CD14-positive monocyte (primary cell): ENCODE measurements around the gene SYT7. TPM values are rescaled to one million over a fixed set of nuclear protein-coding genes. Genes with fewer than 3 reads are reported as not detected.

Experiments used
- DNase-seq, 3 donors: peaks; one replicate each; pipeline ENCODE4 v3.0.0-alpha.2; 2011 to 2022
- H2AFZ ChIP-seq: 2 replicates; pipeline ENCODE4 v1.6.0; 2012; ENCODE audit warnings: mild to moderate bottlenecking, low read depth, low read length, inconsistent platforms; ENCODE audit not compliant: insufficient read depth, poor library complexity, severe bottlenecking
- H3K27ac ChIP-seq, 2 donors: 1 replicate in 1 of 2; 2 replicates in 1 of 2; pipeline ENCODE4 v1.5.1; 2012 to 2013; ENCODE audit warnings: low read length in 2 of 2, control low read depth in 1 of 2, inconsistent platforms in 1 of 2, low read depth in 1 of 2, mild to moderate bottlenecking in 1 of 2
- H3K27me3 ChIP-seq, 2 donors: one replicate each; pipeline versions ENCODE4 v1.6.0 to v1.6.1; 2011 to 2013; ENCODE audit warnings: low read length in 2 of 2; ENCODE audit not compliant: control insufficient read depth in 2 of 2, insufficient read depth in 2 of 2
- H3K36me3 ChIP-seq, 2 donors: replicated peaks in 1 of 2; 1 replicate in 1 of 2; 2 replicates in 1 of 2; pipeline versions ENCODE4 v1.5.1 to v1.6.1; 2012 to 2013; ENCODE audit warnings: low read length in 2 of 2, control low read depth in 1 of 2, inconsistent platforms in 1 of 2, mild to moderate bottlenecking in 1 of 2; ENCODE audit not compliant: insufficient read depth in 2 of 2, control insufficient read depth in 1 of 2
- H3K4me1 ChIP-seq, 2 donors: 1 replicate in 1 of 2; 2 replicates in 1 of 2; pipeline versions ENCODE4 v1.5.1 to v1.6.1; 2012 to 2013; ENCODE audit warnings: low read length in 2 of 2, control low read depth in 1 of 2, inconsistent platforms in 1 of 2, mild to moderate bottlenecking in 1 of 2, moderate library complexity in 1 of 2; ENCODE audit not compliant: insufficient read depth in 2 of 2, control insufficient read depth in 1 of 2
- H3K4me2 ChIP-seq: replicated peaks from 2 replicates; pipeline ENCODE3; 2012; ENCODE audit warnings: low read length, moderate library complexity, mild to moderate bottlenecking; ENCODE audit not compliant: poor library complexity, severe bottlenecking; ENCODE audit errors: extremely low read depth
- H3K4me3 ChIP-seq, 3 experiments: fragments of 200-600 bp in 1 of 3; sonication (generic) in 1 of 3; replicated peaks in 1 of 3; 1 replicate in 2 of 3; 2 replicates in 1 of 3; pipeline ENCODE4 v1.5.1; 2011 to 2013; ENCODE audit warnings: low read length in 3 of 3, mild to moderate bottlenecking in 3 of 3, control low read depth in 2 of 3, low read depth in 2 of 3, inconsistent platforms in 1 of 3, moderate library complexity in 1 of 3
- H3K79me2 ChIP-seq: 2 replicates; pipeline ENCODE4 v1.6.0; 2012; ENCODE audit warnings: mild to moderate bottlenecking, control low read depth, inconsistent platforms, low read length, moderate library complexity; ENCODE audit not compliant: insufficient read depth
- H3K9ac ChIP-seq: 2 replicates; pipeline ENCODE4 v1.6.0; 2017; ENCODE audit warnings: low read length, mild to moderate bottlenecking; ENCODE audit not compliant: insufficient read depth, poor library complexity, severe bottlenecking
- H3K9me3 ChIP-seq, 2 donors: replicated peaks in 1 of 2; 1 replicate in 1 of 2; 2 replicates in 1 of 2; pipeline versions ENCODE4 v1.5.1 to v1.6.1; 2012 to 2013; ENCODE audit warnings: low read length in 2 of 2, control low read depth in 1 of 2; ENCODE audit not compliant: control insufficient read depth in 1 of 2, insufficient read depth in 1 of 2
- H4K20me1 ChIP-seq: 2 replicates; pipeline ENCODE4 v1.6.0; 2012; ENCODE audit warnings: mild to moderate bottlenecking, low read length, control low read depth, moderate library complexity; ENCODE audit not compliant: insufficient read depth
- H3K27ac Mint-ChIP-seq, 7 donors: one replicate each; pipeline ENCODE4 v1.8.0; 2020; ENCODE audit warnings: mild to moderate bottlenecking in 7 of 7, mixed read lengths in 7 of 7, moderate library complexity in 6 of 7, inconsistent platforms in 2 of 7
- H3K27me3 Mint-ChIP-seq, 3 donors: one replicate each; pipeline ENCODE4 v1.8.0; 2021 to 2022; ENCODE audit warnings: low read depth in 3 of 3, mild to moderate bottlenecking in 3 of 3, mixed read lengths in 3 of 3, moderate library complexity in 3 of 3, inconsistent platforms in 1 of 3
- H3K36me3 Mint-ChIP-seq, 2 donors: one replicate each; pipeline ENCODE4 v1.8.0; 2020; ENCODE audit warnings: mixed read lengths in 2 of 2, inconsistent platforms in 1 of 2, mild to moderate bottlenecking in 1 of 2
- H3K4me1 Mint-ChIP-seq: one replicate; pipeline ENCODE4 v1.8.0; 2020; ENCODE audit warnings: mild to moderate bottlenecking, mixed read lengths
- H3K4me3 Mint-ChIP-seq, 2 donors: one replicate each; pipeline ENCODE4 v1.8.0; 2020; ENCODE audit warnings: mild to moderate bottlenecking in 2 of 2, mixed read lengths in 2 of 2, moderate library complexity in 1 of 2
- H3K9me3 Mint-ChIP-seq, 7 donors: one replicate each; pipeline ENCODE4 v1.8.0; 2020 to 2022; ENCODE audit warnings: mixed read lengths in 7 of 7, mild to moderate bottlenecking in 6 of 7, moderate library complexity in 6 of 7, inconsistent platforms in 2 of 7
- WGBS: methylation state at CpG from one replicate; pipeline ENCODE4 v1.1.5; 2013; ENCODE audit warnings: missing lambda C conversion rate; ENCODE audit not compliant: insufficient coverage; 5-methylcytosine and 5-hydroxymethylcytosine counted together
- intact Hi-C, 2 donors: fragments of 100-400 bp; cut with micrococcal nuclease; formaldehyde crosslinking; loops; one replicate each; pipeline versions ENCODE4 v1.15.0 to v1.15.1; 2023
- polyA plus RNA-seq, 3 donors: library from polyadenylated mRNA; depleted of rRNA in 1 of 3; unstranded in 2 of 3; stranded (reverse) in 1 of 3; fragments of 300-500 nt in 2 of 3; fragments of >200 nt in 1 of 3; fragmentation: Illumina TruSeq in 2 of 3; gene quantifications; 1 replicate in 2 of 3; 2 replicates in 1 of 3; pipeline ENCODE4 v1.2.3, GENCODE V29; 2012 to 2021
- TF ChIP-seq, protein P1 (sequence below): fragments of 200-600 bp; IDR thresholded peaks from one replicate; pipeline ENCODE4 v1.8.0; 2022; ENCODE audit warnings: antibody characterized with exemption, mild to moderate bottlenecking

Gene SYT7
- polyA plus RNA-seq, 3 donors = not detected

DNA sequence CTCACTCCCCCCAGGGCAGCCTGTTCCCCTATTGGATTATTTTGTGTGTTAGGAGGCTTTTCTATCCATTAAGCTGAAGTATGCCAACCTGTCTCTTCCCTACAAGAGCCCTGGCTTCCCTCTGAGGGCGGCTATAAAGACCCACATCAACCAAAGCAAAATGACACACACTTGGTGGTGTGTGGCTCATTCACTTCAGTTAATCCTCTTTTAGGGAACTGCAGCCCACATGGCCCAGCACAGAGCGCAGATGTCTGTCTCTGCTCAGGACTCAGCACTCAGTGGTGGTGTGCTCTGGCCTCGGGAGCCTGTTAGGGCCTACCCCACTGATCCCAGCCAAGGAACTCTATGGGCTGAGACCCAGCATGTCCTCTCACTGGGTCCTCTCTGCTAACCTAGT is 104.5 kb downstream of the SYT7 start:
- no peaks in the 10 kb centered on the region for H3K4me1 Mint-ChIP-seq
- no peak overlapping the region for H3K9ac ChIP-seq
- H3K36me3 Mint-ChIP-seq = peaks cover 14 to 16% of the 10 kb centered on the region in 2 donors
- no peaks in the 10 kb centered on the region for H3K27me3 ChIP-seq
- no peak for DNase-seq
- H3K36me3 ChIP-seq = peaks cover 8 to 19% of the 10 kb centered on the region in 2 donors
- H3K9me3 Mint-ChIP-seq = peaks cover 0 to 3% (median 0%) of the 10 kb centered on the region in 7 donors
- no peaks in the 10 kb centered on the region for H3K4me1 ChIP-seq
- WGBS = 95% methylated on average over 3 of the region's 3 CpGs
- peaks cover 0 to 3% (median 2%) of the 10 kb centered on the region in 3 donors for H3K27me3 Mint-ChIP-seq
- H3K4me2 ChIP-seq = no peak overlapping the region
- H3K4me3 ChIP-seq = no peak overlapping the region
- H3K79me2 ChIP-seq = no peaks in the 10 kb centered on the region
- H3K9me3 ChIP-seq = no peaks in the 10 kb centered on the region
- no peak overlapping the region for H3K4me3 Mint-ChIP-seq
- no peak overlapping the region for H3K27ac ChIP-seq
- no peak overlapping the region for H2AFZ ChIP-seq
- no peaks in the 10 kb centered on the region for H4K20me1 ChIP-seq
- TF ChIP-seq, protein P1, sequence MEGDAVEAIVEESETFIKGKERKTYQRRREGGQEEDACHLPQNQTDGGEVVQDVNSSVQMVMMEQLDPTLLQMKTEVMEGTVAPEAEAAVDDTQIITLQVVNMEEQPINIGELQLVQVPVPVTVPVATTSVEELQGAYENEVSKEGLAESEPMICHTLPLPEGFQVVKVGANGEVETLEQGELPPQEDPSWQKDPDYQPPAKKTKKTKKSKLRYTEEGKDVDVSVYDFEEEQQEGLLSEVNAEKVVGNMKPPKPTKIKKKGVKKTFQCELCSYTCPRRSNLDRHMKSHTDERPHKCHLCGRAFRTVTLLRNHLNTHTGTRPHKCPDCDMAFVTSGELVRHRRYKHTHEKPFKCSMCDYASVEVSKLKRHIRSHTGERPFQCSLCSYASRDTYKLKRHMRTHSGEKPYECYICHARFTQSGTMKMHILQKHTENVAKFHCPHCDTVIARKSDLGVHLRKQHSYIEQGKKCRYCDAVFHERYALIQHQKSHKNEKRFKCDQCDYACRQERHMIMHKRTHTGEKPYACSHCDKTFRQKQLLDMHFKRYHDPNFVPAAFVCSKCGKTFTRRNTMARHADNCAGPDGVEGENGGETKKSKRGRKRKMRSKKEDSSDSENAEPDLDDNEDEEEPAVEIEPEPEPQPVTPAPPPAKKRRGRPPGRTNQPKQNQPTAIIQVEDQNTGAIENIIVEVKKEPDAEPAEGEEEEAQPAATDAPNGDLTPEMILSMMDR = no peak
- H3K27ac Mint-ChIP-seq = no peak overlapping the region
- intact Hi-C loops = loop anchor here (5.0 kb wide), 2 partner anchors 41 to 161 kb away; no protein-coding TSS in a partner anchor

DNA sequence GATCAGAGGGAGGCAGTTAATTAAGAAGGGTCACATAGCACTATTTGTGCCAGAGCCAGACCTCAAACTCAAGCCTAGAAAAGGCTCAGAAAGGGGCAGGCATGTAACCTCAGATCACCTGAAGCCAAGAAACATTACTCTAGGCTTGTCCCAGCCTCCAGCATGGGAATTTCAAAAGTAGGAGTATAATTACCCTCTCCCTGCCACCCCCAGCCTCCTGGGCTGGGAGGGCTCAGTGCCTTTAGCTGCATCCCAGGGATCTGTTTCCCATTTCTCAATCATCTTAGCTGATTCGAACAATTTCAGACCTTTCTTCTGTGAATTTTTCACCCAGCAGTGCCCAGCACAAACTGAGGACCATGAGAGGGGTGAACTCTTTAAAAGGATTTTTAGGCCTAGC is 105.4 kb downstream of the SYT7 start:
- Mint-ChIP-seq H3K36me3 (peaks cover 23% of the 10 kb centered on the region in 2 donors), H3K27me3 (peaks cover 0 to 3% (median 2%) of the 10 kb centered on the region in 3 donors), H3K9me3 (peaks cover 0 to 3% (median 0%) of the 10 kb centered on the region in 7 donors), H3K27ac (no peak overlapping the region), H3K4me3 (no peak overlapping the region), H3K4me1 (no peaks in the 10 kb centered on the region)
- Histone ChIP-seq H3K9me3 (no peaks in the 10 kb centered on the region), H3K79me2 (no peaks in the 10 kb centered on the region), H3K4me3 (no peak overlapping the region), H3K27ac (no peak overlapping the region), H3K27me3 (no peaks in the 10 kb centered on the region), H3K4me2 (no peak overlapping the region), H4K20me1 (no peaks in the 10 kb centered on the region), H2AFZ (no peak overlapping the region), H3K36me3 (peaks cover 16 to 29% of the 10 kb centered on the region in 2 donors), H3K9ac (no peak overlapping the region), H3K4me1 (no peaks in the 10 kb centered on the region)
- DNase-seq = no peak
- no CpG with 5 or more reads among the region's 1 CpG for WGBS
- TF ChIP-seq, protein P1 = no peak
- intact Hi-C loops = loop anchor here (5.0 kb wide), 2 partner anchors 42 to 162 kb away; no protein-coding TSS in a partner anchor
